ENCODE measurements around the gene FLYWCH2. TPM values are rescaled to one million over a fixed set of nuclear protein-coding genes. Genes with fewer than 3 reads are reported as not detected.
A peak's percentile ranks its signal among the peaks of the same experiment; 100 is the strongest.

The FLYWCH2 gene
- total RNA-seq, 1 experiment from 2014 or later, result 16.5 TPM

DNA sequence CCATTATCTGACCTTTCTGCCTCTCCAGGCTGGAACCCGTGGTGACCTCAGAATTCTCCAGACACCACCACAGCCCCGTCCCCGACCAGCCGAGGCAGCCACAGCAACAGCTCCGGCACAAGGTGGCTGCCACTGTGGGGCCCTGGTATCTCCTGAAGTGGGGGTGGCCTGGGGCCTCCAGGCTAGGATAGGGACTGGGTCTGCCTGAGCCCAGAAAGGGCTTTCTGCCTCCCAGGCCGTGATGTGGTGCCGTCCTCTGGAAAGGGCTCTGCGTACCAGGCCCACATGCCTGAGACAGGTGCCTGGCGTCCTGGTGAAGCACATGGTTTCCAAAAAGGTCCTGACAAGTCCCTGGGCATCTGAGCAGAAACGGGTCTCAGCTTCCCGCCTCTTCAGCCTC lies 45.8 kb downstream of the FLYWCH2 start:
- peaks cover 28 to 30% of the 10 kb centered on the region in 2 experiments for H3K4me1 Mint-ChIP-seq
- TF ChIP-seq, protein P1, sequence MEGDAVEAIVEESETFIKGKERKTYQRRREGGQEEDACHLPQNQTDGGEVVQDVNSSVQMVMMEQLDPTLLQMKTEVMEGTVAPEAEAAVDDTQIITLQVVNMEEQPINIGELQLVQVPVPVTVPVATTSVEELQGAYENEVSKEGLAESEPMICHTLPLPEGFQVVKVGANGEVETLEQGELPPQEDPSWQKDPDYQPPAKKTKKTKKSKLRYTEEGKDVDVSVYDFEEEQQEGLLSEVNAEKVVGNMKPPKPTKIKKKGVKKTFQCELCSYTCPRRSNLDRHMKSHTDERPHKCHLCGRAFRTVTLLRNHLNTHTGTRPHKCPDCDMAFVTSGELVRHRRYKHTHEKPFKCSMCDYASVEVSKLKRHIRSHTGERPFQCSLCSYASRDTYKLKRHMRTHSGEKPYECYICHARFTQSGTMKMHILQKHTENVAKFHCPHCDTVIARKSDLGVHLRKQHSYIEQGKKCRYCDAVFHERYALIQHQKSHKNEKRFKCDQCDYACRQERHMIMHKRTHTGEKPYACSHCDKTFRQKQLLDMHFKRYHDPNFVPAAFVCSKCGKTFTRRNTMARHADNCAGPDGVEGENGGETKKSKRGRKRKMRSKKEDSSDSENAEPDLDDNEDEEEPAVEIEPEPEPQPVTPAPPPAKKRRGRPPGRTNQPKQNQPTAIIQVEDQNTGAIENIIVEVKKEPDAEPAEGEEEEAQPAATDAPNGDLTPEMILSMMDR (conservative IDR thresholded peaks at IDR 0.05), result no peak
- no peaks in the 10 kb centered on the region for H3K4me1 ChIP-seq (ENCODE audit: insufficient read depth, low read length)

More for the DNA sequence above, 45.8 kb downstream of the FLYWCH2 start:
- Histone ChIP-seq H3K18ac (ENCODE audit: insufficient read length, low read depth, low read length) (no peak overlapping the region), H4K91ac (ENCODE audit: insufficient read length, low read depth, low read length) (no peak overlapping the region), H3K56ac (ENCODE audit: insufficient read length, low read depth, low read length) (no peak overlapping the region), H4K20me1 (ENCODE audit: control insufficient read depth, insufficient read depth, insufficient read length) (no peaks in the 10 kb centered on the region), H2AFZ (ENCODE audit: low read length) (no peak overlapping the region), H2AK5ac (ENCODE audit: insufficient read length, low read length) (no peak overlapping the region), H3K4ac (ENCODE audit: low read depth, low read length) (no peak overlapping the region), H3K23me2 (ENCODE audit: insufficient read length, low read depth, low read length, poor library complexity, severe bottlenecking) (peaks cover 5% of the 10 kb centered on the region), H2BK15ac (ENCODE audit: low read depth, low read length) (no peak overlapping the region), H3K79me1 (ENCODE audit: insufficient read depth, low read depth, low read length, poor library complexity, severe bottlenecking) (no peaks in the 10 kb centered on the region), H3K27ac (ENCODE audit: insufficient read length, low read depth, low read length) (no peak overlapping the region), H3T11ph (ENCODE audit: low read length) (no peak overlapping the region), H4K8ac (replicated peaks; ENCODE audit: insufficient read length, low read depth, low read length) (no peak overlapping the region), H3K23ac (ENCODE audit: insufficient read length, low read depth, low read length) (no peak overlapping the region), H2BK20ac (ENCODE audit: low read depth, low read length, poor library complexity, severe bottlenecking) (no peak overlapping the region), H2BK12ac (ENCODE audit: insufficient read length, low read depth, low read length) (no peak overlapping the region), H3K14ac (ENCODE audit: insufficient read depth, low read length) (no peak overlapping the region), H3K27me3 (ENCODE audit: insufficient read depth, low read length) (no peaks in the 10 kb centered on the region), H2BK120ac (ENCODE audit: low read depth, low read length, poor library complexity, severe bottlenecking) (no peak overlapping the region), H3K4me2 (ENCODE audit: insufficient read depth, insufficient read length, low read length) (no peak overlapping the region), H2BK5ac (ENCODE audit: insufficient read length, low read length) (no peak overlapping the region), H4K5ac (ENCODE audit: insufficient read length, low read depth, low read length) (no peak overlapping the region), H3K9me3 (ENCODE audit: control insufficient read depth, low read depth, low read length) (no peaks in the 10 kb centered on the region), H3K9ac (ENCODE audit: extremely low read depth, insufficient read length, low read length) (no peak overlapping the region), H3K79me2 (ENCODE audit: insufficient read depth, low read length) (no peaks in the 10 kb centered on the region)
- peaks cover 10 to 11% of the 10 kb centered on the region in 2 experiments for H3K9me3 Mint-ChIP-seq
- no CpG with 5 or more reads among the region's 11 CpGs for WGBS (ENCODE audit: extremely low coverage, insufficient read length, low lambda C conversion rate)
- H3K4me3 Mint-ChIP-seq, result no peak overlapping the region
- DNase-seq, result no peak
- H3K27ac Mint-ChIP-seq, result peak overlapping the region in 1 of 3 experiments; percentile 88; a peak in 2 of 7 replicates
- H3K27me3 Mint-ChIP-seq (ENCODE audit: low read depth), result peaks cover 6% of the 10 kb centered on the region
- peaks cover 9 to 12% (median 10%) of the 10 kb centered on the region in 3 experiments; a peak in 6 of 7 replicates for H3K36me3 Mint-ChIP-seq (ENCODE audit: insufficient read depth in 1 of 3, low read depth in 3 of 3)

Measured in H9 (cell line).